Limb (tissue), 2 donors: Measurements from ENCODE around the gene PSMC3.

Experiments
- DNase-seq, 2 donors: peaks; one replicate each; pipeline ENCODE4 v3.0.0-alpha.2; 2016; ENCODE audit errors: extremely low spot score in 2 of 2

PSMC3 gene

DNA sequence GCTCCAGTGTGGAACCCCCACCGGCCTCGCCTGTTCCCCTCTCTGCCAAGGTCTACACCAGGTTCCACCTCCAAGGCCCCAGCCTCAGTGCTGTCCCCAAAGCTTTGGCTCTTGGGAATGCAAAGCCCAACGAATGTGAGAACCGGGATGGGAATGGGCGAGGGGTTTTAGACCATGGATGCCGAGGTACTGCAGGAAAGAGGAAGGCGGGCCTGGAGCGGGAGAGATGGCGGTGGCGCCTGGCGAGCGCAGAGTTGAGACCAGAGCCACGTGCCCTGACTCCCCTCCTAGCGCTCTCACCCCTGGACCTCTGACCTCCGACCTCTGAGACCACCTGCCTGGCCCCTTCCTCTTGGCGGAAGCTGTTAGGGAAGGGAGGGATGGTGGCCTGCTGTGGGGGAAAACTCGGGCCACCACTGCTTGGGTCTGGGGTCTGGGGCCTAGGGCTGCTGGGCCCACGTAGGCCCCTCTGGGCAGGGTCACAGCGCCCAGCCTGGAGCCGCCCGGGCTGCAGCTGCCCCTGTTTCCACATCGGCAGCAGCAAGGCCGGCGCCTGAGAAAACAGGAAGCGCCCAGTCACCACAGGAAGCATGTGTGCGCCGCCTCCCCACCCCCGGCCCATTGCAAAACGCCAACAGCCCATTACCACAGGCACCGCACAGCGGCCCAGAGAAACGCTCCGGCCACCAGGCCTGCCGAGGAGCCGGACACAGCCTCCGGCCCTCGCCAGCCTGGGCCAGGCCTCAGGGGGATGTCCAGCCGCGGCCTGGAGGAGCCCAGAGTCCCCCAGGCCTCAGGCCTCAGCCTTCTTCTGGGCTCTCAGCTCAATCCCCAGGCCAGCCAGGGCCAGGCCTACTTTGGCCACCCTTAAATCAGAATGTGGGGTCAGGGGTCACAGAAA is 31.7 kb downstream of the PSMC3 start:
- DNase-seq, result no peak

- no peak for DNase-seq
Observed at GRCh38 chr11:47394050-47394321, 32.3 kb downstream of the PSMC3 start.

DNA sequence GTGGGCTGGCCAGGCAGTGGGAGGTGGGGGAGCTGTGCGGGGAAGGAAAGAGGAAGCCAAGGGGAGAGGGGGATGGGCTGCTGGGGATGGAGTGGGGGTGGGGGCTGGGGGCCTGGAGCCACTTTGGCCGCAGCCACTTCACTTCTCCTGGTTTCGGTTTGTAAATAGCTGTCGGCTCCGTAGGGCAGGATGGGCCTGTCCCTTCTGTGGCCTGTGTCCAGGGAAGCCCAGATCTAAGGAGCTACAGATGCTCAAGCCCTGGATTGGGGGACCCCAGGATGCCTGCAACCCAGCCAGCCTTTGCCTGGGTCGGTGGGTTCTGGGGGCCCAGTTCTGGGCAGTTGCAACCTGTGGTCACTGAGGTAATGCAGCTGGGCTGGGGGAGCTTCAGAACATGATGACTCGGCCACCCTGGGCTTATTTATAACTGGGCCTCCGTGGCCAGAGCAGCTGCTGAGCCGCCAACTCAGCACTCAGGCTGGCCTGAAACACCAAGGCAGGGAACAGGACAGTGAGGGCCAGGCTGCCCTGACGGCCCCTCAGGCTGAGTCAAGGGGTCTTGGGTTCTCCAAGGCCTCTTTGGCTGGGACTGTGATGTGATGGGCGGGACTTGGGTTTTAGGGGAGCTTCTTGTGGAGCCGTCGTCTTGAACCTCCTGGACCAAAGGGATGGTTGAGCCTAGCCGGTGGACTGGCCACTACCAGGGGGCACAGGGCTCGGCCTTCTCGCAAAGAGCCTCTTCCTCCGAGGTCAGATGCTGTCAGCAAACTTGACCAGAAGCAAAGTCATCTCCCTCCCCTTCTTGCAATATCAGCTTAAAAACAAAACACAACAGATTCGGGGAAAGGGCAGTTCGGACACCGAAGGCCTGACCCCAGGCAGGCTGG is 32.8 kb downstream of the PSMC3 start:
- no peak for DNase-seq

GRCh38 chr11:47392546-47393162 is 33.6 kb downstream of the PSMC3 start:
- no peak for DNase-seq

DNA sequence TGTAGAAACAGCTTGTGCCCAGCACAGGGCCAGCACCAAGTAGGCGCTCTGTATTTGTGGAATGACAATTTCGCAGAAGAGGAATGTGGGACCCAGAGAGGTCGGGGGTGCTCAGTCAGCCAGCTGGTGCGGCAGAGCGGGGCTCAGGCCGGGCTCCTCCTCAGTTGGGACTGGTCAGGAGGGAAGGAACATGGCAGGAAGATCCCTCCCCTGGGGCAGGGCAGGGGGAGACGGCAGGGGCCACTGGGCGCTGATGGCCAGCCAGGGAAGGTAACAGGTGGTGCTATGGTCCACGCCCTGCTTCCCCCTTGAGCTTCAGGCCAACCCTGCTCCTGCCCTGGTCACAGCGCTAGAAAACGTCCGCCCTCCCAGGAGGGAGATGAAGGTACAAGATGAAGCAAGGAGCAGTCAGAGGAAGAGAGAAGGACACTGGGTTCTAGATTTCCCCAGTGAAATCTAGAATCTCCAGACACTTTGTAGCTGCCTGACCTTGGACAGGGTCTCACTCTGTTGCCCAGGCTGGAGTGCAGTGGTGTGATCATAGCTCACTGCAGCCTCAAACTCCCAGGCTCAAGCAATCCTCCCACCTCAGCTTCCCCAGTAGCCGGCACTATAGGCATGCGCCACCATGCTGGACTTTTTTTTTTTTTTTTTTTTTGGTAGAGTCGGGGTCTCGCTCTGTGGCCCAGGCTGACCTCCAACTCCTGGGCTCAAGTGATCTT is 34.4 kb downstream of the PSMC3 start:
- no peak for DNase-seq

DNA sequence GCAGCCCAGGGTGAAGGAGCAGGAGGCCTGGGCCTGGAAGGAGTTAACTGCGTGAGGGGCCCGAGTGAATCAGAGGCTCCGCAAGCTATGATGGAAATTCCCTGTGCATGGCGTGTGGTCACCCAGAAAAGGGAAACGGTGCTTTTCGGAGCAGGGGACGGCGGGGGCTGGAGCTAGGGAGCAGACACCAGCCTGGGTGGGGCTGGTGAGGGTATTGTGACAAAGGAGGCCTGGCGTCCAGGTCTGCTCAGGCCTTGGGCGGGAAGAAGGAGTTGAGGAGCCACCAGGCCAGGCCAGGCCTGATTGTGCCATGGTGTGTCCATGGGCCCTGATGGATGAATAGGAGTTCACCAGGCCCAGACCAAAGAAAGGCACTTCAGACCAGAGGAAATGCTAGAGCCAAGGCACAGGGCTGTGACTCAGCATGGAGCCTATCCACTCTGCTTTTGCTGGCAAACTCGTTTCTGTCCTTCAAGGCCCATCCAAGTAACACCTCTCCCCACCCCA is 35.1 kb downstream of the PSMC3 start:
- DNase-seq, result no peak

DNA sequence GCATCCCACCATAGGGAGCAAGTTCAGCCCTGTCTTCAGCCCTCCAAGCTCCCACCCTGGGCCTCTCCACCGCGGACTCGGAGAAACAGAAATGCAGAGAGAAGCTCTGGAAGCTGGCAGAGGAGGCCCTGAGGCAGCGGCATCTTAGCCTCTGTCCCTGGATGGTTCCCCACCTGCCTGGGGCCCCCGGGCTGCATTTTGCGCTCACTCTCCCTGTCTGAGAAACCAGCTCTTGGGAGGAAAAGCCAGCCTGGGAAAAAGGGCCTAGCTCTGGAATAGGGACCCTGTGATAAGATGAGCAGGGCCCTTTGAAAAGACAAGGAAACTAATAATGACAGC is 35.8 kb downstream of the PSMC3 start:
- no peak for DNase-seq

GRCh38 chr11:47389577-47390421 is 36.4 kb downstream of the PSMC3 start:
- no peak for DNase-seq

- DNase-seq, result no peak
Observed at GRCh38 chr11:47388697-47389576, 37.3 kb downstream of the PSMC3 start.

DNA sequence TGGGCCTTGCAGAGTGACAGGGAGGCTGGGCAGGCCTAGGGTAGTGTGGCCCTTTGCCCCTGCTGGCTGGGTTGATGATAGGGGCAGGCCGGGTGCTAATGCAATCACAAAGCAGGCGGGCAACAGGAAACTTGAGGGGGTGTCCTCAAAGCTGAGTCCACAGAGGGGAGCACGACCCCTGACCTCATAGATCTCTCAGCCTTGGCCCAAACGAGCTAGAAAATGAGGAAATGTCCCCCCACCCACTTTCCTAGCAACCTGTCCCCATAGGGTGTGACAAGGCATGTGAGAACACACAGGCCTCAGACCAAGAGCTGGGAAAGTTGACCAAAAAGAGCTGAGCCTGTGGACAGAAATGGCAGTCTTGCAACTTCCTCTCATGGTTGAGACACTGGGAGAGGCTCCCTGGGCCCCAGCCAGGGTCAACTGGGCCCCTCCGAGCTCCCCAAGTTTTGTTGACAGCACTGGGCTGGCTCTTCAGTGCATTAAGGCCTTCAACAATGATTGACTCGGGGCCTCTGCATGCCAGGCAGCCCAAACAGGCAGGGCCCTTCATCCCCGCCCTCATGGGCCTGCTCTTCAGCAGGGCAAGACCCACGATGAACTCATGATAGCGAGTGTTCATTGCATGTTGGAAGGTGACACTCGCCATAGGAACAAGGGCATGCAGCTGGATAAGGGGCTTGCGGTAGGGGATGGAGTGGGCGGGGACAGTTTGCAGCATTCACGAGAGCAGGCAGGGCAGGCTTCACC is 38.1 kb downstream of the PSMC3 start:
- DNase-seq, result no peak

GRCh38 chr11:47384498-47384897 is 41.7 kb downstream of the PSMC3 start:
- no peak for DNase-seq

DNA sequence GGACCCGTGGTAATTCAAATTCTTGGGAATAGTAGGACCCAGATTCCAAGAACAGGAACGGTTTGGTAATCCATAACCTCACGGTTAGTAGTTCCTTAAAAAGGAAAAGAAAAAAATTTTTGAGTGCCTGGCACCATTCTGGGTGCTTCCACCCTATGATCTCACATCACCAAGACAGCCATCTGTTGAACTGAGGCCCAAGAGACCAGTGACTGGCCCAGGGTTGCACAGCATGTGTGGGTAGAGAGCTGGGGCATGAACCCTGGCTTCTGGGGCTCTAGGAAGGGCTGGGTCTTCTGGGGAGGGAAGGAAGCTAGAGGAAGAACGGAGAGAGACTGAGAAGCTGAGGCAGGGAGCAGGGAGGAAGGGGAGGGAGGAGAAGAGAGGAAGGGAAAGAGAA is 43.2 kb downstream of the PSMC3 start:
- no peak for DNase-seq

- DNase-seq, result no peak
Observed at GRCh38 chr11:47380078-47380477, 46.2 kb downstream of the PSMC3 start.

- no peak for DNase-seq
Observed at GRCh38 chr11:47379317-47379716, 46.9 kb downstream of the PSMC3 start.

DNA sequence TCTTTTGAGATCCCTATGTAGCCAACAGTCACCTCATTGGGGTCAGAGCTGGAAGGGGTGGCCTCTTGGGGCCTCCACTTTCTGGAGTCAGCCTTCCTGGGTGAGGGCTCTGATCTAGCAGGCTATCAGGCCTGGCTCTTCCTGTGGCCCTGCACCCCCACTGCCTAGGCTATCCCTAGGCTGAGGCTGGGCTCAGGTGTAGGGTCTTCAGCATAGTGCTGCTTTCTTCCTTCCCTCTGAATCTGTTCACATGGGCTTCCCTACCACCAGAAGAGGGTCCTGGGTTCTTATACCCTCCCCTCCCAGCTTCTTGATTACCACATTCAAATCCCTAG is 47.4 kb downstream of the PSMC3 start:
- no peak for DNase-seq

DNA sequence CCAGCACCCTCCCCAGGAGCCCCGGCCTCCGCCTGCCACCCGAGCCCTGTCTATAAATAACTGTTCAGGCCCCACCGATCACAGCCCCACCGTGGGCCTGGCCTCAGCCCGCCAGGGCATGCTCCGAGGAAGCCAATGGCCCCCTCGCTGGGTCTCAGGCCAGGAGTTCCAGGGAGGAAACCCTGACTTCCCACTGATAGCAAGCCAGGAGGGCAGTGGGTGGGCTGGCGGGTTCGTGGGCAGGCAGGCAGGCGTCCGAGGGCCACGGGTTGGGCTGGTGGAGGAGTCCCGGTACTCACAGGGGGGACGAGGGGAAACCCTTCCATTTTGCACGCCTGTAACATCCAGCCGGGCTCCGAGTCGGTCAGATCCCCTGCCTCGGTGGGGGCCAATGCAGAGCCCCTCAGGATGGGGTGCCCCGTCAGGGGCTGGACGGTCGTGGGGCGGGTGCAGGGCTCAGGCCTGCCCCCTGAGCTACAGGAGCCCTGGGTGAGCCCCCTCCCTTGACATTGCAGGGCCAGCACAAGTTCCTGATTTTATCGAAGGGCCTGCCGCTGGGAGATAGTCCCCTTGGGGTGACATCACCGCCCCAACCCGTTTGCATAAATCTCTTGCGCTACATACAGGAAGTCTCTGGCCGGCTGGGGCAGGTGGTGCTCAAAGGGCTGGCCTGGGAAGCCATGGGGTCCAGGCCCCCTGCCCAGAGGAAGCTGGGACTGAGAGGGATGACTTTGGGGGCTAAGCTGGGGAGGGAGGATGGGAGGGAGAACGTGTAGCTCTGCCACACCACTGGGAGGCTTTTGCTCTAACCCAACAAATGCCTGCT is 48.0 kb downstream of the PSMC3 start, which contains the start of gene SPI1:
Gene SPI1, minus strand, starts transcription at position 538 of the 826 bp plus-strand sequence. Its CDS starts 194 bp downstream, at position 344.
- DNase-seq, result no peak

GRCh38 chr11:47377571-47378009 is 48.6 kb downstream of the PSMC3 start:
- no peak for DNase-seq
